SKM-1 treated with dmso at 0.1 percent for 144 hours (cell line): Measurements from ENCODE around the gene EEF2.
"Not testable (repeated sequence)": the region's sequence is repeated elsewhere in the genome, so short reads cannot be mapped to it uniquely, and the experiment has no call there.

ENCODE experiments used
- DNase-seq: peaks from one replicate; lab custom pipeline; 2025; ENCODE audit not compliant: unreplicated experiment; lab: John Stamatoyannopoulos, UW

Gene EEF2

DNA sequence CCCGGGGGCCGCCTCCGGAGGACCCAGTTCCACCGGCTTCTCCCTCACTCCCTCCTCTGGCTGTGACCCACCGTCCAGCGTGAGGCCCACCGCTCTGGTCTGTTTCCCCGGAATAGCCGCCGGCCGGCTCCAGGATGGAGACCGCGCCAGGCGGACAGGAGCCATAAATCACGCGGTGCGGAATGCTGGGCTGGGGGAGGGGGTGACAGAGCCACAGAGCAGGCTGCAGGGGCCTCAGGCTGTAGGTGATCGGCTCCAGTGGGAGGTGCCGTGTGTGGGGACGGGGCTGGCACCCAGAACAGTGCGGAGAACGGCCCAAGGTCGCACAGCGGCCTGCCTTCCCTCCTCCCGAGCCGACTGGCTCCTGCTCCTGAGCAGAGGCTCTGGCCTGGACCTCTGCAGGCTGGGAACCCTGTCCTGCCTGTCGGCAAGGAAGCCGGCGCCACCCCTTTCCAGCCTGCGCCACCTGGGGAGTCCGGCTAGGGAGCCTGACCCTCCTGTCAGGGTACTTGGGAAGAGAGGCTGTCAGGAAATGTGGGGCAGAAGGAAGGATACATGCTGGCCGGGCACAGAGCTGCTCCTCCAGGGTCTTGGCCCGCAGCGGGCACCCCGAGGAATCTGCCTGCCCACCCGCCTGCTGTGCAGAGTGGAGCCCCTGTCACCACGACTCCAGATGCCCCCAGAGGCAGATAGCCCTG, 30.6 kb upstream of the EEF2 start:
- DNase-seq, result no peak

DNA sequence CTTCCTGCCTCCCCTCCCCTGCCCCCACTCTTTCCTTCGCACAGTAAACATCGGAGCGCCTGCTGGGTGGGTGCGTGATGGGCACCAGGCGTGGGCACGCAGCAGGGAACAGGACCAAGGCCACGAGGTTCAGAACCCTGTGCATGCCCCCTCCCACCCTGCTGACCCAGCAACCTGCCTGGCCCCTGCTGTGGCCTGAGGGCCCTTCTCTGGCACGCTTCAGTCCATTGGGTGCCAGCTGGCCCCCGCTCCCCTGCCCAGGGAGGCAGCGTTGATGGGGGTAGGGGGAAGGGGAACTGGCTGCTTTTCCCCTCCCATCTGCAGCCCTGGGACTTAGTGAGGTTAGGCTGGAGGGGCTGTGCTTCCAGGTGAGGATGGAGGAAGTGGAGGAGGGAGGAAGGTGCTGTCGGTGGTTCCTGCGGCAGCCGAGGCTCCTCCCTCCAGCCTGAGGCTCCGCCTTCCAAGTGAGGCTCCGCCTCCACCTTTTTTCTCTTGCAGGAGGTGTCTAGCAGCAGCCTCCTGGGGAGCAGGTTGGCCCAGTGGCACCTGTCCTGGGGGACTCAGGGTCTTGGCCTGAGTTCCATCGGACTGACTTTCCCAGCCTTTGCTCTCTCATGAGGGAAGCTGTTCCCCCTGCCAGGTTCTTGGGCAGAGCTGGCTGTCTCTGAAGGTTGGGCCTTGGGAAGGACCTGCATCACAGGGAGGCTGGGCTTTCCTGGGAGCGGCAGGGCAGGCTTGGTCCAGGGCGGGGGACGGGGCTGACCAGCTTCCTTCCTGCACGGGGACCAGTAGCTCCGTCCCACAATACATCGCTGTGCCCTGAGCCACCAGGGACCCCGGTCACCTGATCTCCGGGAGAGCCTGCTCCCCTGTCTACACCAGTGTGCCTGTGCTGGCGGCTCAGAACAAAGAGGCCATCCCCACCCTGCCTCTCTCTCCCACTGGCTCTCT, 29.6 kb upstream of the EEF2 start:
- no peak for DNase-seq

DNA sequence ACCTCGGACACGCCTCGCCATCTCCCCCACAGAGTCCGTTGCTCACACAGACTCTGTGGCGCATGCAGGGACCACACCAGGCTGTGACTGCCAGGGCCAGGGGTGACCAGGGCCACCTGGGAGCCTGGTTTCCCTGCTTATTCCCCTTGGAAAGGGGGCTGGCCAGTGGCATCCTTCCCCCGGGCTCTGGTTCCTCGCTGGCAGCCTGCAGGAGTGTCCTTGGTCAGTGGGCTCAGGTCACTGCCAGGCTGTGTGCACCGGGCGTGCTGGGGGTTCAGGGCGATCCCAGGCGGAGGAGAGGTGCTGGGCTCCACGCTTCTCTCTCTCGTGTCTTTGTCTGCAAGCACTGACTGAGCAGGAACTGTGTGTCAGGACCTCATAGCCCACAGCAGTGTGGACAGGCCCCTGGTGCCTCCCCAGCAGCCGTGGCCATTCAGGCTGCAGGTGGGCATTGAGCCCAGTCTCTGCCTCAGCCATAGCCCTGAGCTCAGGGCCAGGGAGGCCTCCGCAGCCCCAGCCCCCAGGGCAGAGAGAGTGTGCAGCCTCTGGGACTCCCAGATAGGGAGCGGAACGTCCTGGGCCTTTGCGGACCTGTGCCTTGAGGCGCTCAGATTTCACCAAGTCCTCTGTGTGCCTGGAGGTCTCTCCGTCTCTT, 28.8 kb upstream of the EEF2 start:
- DNase-seq, result no peak

DNA sequence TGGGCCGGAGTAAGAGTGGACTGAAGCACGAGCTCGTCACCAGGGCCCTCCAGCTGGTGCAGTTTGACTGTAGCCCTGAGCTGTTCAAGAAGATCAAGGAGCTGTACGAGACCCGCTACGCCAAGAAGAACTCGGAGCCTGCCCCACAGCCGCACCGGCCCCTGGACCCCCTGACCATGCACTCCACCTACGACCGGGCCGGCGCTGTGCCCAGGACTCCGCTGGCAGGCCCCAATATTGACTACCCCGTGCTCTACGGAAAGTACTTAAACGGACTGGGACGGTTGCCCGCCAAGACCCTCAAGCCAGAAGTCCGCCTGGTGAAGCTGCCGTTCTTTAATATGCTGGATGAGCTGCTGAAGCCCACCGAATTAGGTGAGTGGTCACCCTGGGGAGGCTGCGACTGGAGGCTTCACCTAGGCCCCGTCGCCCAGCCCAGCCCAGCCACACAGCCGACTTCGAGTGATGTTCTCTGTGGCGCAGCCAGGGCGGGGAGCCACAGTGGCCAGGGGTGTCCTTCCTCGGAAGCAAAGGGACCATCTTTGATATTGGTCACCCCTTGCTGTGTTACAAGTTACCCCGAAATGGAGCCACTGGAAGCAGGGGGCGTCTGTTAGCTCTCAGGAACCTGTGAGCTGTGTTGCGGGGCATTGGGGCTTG, 27.8 kb upstream of the EEF2 start:
- no peak for DNase-seq

DNA sequence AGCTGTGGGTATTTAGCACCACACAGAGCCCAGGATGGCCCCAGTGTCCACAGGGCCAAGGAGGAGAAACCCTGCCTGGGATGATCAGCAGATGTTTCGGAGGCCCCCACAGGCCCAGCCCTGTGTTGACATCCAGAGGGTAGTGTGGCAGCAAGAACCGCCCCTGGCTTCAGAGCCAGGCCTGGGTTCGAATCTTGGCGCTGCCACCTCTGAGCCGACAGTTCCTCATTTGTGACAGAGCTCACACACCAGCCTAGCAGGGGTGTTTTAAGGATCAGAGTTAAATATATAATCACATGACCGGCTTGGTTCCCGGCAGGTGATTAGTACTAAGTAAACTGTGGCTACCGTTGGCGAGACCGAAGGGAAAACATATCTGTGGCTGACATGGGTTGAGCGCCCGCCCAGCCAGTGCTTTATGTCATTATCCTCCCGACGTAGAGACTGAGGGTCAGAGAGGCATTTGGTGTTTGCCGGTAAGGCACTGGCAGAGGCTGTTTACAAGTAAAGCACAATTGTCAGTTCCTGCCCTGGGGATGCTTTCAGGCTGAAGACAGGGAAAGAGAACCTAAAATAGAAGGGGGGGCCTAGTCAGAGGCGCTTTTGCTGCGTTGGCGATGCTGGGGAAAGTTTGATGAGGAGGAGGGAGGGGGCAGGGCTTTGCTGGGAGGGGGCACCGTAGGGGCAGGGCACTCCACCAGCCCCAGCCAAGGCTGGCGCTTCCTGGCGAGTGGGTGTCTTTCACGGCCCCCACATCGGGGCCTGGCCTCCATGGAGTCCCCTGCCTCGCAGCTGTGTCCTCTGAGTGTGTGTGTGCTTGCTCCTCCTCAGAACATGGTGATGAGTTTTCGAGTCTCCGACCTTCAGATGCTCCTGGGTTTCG, 27.1 kb upstream of the EEF2 start:
- DNase-seq, result no peak

DNA sequence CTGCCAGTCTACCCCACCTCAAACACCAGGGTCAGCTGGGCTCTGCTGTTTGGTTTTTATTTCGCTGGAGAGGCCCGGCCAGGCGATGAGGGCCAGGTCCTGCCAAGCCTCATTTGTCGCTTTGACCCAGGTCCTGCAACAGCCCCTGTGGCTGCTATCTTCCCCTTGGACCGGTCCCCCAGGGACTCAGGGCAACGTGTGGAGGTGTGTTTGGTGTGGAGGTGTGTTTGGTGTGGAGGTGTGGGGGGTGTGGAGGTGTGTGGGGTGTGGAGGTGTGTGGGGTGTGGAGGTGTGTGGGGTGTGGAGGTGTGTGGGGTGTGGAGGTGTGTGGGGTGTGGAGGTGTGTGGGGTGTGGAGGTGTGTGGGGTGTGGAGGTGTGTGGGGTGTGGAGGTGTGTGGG, 26.2 kb upstream of the EEF2 start:
- DNase-seq, result not testable (repeated sequence)

DNA sequence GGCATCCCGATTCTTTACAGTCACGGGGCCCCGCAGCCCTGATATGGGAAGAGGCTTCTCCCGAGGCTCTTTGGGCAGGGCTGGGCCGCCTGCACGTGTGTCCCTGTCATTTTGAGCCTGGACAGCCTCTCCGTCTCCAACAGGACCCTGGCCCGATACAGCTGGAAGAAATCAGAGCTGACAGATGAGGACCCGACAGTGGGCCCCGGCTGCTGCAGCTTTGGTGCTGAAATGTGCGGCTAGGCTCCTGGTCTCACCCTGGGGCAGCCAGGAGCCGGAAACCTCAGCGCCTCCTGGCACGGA, 25.5 kb upstream of the EEF2 start:
- no peak for DNase-seq

DNA sequence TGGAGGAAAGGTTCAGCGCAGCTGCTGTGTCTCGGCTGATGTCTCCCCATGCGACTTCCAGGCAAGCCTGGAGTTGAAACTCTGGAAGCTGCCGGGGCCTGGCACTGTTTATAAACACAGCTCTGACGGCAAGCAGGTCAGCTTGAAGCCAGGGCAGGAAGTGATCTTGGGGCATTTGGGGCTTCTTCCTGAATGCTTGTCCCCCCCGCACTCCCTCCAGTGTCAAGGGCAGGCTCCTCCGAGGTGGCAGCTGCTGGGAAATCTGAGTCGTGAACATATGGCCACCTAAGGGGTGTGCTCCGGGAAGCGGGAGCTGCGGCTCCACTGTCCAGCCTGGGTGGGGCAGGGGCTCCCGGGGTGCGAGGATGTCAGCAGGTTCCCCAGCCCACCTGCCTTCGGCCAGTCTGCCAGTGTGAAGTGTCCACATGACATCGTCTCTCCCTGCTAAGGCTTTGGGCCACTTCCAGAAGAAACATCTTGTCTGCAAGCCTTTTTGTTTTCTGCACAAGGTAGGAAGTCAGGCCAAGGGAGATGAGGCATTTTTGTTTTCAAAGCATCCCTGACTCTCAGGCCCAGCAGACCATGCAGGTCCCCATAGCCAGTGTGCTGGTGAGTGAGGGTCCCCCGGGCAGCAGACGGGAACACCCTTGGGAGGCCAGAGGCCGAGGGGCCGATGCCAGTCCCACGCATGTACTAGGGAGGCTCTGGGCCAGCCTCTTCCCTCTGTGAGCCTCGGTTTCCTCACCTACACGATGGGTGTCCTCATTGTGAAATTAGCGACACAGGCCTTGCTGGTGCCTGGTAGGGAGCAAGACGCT, 24.9 kb upstream of the EEF2 start:
- DNase-seq, result no peak

DNA sequence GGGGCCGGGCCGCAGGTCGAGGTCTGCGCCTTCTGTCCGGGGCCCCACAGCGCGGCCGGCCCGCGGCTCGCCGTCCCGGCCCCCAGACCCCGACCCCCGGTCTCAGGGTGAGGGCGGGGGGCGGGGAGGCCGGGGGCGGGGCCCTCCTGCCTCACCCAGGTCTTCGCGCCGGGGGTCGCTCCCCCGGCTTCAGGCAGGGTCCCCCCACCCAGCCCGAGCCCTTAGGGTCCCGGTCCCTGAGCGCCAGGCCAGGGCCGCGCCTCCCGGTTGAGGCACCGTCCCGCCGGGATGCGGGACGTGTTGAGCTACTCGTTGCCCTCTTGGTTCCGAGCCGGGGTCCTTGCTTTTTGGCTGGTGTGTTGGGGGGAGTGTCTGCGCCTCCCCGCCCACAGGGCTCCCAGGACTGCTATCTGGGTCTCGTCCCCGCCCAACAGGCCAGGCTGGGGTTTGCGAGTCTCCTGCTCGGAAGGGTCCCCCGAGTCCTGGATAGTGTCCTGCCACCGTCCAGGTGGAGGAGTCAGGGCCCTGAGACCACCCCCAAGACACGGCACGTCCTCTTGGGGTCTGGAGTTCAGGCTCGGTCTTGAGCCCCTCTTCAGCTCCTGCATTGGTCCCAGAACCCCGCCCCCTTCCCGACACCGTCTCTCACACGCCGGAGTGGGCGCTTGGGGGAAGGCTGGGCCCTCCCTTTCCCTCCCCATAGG, 22.7 kb upstream of the EEF2 start:
- no peak for DNase-seq

DNA sequence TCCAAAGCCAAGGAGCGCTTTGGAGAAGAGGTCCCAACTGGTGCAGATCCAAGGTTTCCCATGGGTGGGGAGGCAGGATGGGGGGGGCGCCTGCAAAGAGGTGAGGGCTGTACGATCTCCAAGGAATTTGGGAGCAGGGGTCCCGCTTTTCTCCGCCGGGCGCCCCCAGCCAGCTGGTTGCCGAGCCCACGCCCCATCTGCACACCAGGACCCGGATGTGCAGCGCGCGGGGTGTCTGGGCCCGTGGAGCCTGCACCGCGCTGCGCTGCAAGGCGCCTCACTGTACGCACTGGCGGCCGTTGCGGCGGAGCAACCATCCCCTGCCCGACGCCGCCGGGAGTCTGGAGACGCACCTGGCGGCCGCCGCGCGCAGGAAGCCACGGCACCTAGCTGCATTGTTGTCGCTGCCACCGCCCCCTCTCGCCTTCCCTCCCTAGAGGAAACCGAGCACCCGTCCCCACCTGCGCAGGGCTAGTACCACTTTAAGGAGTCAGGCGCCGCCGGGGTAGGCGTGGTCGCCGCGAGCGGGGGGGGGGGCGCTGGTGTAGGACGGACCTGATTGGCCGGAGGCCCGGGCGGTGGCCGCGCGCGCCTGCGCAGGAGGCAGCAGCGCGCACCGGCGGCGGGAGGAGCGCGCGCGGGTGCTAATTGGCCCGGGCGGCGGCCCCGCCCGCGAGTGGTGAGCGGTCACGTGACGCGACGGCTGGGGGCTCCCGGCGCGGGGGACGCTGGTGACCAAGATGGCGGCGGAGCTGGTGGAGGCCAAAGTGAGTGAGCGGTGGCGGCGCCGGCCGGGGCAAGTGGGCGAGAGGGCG, 22.0 kb upstream of the EEF2 start, which contains the start of gene PIAS4:
TSS of gene PIAS4 (plus strand) at position 716 of the 815 bp plus-strand sequence. CDS start at position 741, 25 bp downstream.
- peak; percentile 88 for DNase-seq

DNA sequence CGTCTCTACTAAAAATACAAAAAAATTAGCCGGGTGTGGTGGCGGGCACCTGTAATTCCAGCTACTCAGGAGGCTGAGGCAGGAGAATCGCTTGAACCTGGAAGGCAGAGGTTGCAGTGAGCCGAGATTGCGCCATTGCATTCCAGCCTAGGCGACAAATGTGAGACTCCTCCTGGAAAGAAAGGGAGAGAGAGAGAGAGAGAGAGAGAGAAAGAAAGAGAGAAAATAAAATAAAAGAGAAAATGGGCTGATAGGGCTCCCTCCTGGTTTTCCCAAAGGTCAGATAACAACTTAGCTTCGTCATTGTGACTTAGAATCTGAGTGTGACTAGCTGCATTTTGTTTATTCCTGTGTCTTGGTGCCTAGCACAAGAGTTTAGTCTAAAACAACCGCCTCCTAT, 20.2 kb upstream of the EEF2 start:
- DNase-seq, result not testable (repeated sequence)

DNA sequence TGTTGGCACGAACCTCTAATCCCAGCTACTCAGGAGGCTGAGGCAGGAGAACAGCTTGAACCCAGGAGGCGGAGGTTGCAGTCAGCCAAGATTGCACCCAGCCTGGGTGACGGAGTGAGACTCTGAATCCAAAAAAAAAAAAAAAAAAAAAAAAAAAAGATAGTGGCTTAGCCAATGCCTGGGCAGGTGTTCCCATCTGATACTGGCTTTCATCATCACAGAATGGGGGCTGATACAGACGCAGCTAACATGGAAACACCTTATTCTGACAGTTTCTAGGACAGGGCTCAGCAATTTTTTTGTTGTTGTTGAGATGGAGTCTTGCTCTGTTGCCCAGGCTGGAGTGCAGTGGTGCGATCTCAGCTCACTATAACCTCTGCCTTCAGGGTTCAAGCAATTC, 15.5 kb upstream of the EEF2 start:
- not testable (repeated sequence) for DNase-seq

DNA sequence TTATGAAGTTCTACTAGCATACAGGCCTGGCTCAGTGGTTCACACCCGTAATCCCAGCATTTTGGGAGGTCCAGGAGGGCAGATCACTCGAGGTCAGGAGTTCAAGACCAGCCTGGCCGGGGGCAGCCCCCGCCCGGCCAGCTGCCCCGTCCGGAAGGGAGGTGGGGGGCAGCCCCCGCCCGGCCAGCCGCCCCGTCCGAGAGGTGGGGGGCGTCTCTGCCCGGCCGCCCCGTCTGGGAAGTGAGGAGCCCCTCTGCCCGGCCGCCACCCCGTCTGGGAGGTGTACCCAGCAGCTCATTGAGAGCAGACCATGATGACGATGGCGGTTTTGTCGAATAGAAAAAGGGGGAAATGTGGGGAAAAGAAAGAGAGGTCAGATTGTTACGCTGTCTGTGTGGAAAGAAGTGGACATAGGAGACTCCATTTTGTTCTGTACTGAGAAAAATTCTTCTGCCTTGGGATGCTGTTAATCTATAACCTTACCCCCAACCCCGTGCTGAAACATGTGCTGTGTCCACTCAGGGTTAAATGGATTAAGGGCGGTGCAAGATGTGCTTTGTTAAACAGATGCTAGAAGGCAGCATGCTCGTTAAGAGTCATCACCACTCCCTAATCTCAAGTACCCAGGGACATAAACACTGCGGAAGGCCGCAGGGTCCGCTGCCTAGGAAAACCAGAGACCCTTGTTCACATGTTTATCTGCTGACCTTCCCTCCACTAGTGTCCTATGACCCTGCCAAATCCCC, 13.6 kb upstream of the EEF2 start:
- not testable (repeated sequence) for DNase-seq

DNA sequence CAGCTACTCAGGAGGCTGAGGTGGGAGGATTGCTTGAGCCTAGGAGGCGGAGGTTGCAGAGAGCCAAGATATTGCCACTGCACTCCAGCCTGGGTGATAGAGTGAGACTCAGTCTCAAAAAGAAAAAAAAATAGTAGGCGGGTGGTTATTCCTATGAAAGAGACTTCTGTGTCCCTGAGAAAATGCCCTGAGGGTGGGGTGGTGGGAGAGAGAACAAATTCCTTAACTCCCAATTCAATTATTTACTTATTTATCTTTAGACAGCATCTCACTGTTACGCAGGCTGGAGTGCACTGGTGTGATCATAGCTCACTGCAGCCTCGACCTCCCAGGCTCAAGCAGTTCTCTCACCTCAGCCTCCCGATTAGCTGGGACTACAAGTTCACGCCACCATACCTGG, 10.3 kb upstream of the EEF2 start:
- DNase-seq, result no peak

DNA sequence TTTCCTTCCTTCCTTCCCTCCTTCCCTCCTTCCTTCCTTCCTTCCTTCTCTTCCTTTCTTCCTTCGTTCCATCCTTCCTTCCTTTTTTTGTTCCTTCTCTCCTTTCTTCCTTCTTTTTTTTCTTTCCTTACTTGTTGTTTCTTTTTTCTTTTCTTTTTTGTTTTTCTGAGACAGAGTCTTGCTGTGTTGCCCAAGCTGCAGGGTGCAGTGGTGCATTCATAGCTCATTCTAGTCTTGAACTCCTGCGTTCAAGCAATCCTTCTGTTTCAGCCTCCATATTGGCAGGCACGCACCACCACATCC, 5.5 kb upstream of the EEF2 start:
- no peak for DNase-seq

DNA sequence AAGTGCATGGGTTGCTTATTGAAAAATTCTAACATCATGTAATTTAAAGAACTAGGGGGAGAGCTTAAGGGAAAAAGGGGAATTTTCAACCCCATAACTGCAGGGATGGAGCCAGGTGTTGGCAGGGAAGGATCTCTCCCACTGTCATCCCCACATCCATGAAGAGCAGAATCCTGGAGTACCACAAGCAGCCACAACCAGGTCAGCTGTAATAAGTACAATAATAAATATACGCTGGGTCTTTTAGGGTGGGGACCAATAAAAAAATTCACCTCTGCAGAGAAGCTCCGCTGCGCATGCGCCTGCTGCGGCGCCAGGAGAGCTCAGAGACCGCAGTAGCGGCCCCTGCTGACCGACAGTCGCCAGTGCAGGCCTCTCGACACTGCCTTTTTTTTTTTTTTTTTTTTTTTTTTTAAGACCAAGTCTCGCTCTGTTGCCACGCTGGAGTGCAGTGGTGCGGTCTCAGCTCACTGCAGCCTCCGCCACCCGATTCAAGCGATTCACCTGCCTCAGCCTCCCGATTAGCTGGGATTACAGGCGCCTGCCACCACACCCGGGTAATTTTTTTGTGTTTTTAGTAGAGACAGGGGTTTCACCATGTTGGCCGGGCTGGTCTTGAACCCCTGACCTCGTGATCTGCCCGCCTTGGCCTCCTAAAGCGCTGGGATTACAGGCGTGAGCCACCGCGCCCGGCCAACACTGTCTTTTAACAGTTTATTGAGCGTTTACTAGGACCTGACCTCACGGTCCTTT, 2.5 kb upstream of the EEF2 start:
- peak; percentile 84 for DNase-seq
